NCI-H1417 treated with DMSO at 0.1 percent for 48 hours (cell line): ENCODE data around the gene IGSF23.

ENCODE experiments used
- DNase-seq: peaks from one replicate; lab custom pipeline; 2025; lab: John Stamatoyannopoulos, UW

Gene IGSF23, protein sequence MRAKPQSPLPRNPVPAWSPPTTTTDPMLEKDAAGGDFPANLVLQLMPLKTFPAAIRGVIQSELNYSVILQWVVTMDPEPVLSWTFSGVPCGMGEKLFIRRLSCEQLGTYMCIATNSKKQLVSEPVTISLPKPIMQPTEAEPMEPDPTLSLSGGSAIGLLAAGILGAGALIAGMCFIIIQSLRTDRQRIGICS

DNA sequence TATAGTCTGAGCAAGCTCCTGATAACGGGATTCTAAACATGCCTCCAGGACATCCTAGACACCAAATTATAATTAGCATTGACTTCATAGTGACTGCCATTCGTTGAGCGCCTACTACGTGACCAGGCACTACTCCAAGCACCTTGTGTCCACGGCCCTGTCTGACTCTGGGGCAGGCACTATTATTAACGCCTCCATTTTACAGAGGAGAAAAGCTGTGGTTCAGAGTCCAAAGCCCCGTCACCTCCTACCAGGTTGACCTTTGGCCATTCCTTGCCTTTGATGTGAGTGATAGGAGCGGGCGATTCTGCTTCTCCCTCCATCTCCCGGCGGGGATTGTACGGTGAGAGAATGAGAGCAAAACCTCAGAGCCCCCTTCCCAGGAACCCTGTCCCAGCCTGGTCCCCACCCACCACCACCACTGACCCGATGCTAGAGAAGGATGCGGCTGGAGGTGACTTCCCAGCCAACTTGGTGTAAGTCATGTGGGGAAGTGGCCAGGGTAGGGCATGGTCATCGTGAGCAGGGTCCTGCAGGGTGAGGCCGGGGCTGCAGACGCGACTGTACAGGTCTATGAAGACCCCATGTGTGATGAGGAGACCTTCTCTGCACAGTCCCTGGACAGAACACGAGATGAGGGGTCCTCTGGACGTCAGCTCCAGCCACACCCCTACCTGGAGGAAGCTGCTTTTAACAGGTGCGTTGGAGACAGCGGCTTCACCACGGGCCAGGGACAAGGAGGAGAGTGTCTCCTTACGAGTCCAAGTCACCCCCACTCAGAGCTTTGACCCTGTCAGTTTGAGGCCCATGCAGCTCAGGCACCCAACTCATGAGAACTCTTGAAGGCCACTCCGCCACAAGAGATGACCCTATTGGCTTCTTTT, at the start of gene IGSF23:
Gene IGSF23, plus strand, starts transcription at position 269 of the 884 bp plus-strand sequence. Its CDS starts 83 bp downstream, at position 352.
- no peak for DNase-seq

DNA sequence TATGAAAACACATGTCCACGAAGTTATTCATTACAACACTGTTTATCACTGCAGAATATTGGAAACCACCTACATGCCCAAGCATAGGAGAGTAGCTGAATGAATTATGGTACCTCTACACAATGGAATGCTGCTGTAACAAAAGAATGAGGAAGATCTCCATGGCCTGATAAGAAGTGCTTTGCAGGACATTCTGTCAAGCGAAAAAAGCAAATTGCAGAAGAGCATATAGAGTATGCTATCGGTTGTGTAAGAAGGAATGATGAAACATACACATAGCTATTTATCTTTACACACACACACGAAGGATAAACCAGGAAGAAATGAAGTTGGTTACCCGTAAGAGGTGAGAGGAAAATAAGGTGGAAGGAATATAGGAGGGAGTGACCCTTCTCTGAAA, 46.4 kb upstream of the IGSF23 start:
- DNase-seq, result no peak

DNA sequence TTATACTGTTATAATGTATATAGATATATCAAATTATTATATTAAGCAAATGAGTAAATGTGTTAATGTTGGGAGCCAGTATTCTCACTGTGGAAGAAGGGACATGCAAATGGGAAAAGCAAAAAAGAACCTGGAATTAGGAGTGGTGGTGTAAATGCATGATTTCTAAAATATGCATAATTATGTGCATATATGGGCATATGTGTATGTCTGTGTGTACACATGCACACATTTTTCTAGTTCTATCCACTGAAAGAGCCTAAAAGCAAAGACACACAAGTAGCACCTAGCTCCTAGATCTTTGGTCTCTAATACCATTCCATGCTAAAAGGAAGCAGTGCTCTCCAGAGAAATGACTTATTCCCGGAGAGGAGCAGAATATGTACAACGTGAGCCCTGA, 45.6 kb upstream of the IGSF23 start:
- no peak for DNase-seq

DNA sequence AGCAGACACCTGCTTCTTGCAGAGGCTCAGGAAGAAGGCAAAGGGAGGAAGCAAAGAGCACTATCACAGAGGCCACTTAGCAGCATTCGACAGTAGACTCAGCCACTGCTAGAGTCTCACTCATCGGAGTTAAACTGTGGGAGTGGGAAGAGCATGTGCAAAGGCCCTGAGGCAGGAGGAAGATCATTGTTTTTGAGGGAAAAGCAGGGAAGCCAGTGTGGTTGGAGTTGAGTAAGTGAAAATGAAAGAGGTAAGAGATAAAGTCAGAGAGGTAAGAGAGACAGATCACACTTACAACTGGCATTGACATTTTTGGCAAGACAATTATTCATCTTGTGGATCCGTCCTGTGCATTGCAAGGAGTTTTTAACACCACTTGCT, 42.8 kb upstream of the IGSF23 start:
- DNase-seq, result no peak

DNA sequence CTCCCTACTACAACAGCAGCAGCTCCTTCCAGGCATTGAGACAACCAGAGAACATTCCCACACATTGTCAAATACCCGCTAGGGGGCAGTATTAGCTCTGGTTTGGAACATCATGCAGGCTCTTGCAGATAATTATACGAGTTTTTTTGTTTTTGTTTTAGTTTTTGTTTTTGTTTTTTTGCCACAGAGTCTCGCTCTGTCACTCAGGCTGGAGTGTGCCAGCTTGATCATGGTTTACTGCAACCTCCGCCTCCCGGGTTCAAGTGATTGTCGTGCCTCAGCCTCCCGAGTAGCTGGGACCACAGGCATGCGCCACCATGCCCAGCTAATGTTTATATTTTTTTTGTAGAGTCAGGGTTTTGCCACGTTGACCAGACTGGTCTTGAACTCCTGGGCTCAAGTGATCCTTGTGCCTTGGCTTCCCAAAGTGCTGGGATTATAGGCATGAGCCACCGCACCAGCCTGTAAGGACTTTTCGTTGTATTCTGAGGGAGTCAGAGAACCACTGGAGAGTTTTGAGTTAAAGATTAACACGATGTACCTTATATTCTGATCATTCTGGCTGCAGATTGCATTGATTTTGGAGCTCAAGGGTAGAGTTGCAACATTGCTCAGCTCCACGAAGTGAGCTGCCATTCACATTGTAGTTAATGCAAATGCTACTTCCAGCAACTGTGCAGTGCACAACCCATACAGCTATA, 42.2 kb upstream of the IGSF23 start:
- DNase-seq, result no peak

DNA sequence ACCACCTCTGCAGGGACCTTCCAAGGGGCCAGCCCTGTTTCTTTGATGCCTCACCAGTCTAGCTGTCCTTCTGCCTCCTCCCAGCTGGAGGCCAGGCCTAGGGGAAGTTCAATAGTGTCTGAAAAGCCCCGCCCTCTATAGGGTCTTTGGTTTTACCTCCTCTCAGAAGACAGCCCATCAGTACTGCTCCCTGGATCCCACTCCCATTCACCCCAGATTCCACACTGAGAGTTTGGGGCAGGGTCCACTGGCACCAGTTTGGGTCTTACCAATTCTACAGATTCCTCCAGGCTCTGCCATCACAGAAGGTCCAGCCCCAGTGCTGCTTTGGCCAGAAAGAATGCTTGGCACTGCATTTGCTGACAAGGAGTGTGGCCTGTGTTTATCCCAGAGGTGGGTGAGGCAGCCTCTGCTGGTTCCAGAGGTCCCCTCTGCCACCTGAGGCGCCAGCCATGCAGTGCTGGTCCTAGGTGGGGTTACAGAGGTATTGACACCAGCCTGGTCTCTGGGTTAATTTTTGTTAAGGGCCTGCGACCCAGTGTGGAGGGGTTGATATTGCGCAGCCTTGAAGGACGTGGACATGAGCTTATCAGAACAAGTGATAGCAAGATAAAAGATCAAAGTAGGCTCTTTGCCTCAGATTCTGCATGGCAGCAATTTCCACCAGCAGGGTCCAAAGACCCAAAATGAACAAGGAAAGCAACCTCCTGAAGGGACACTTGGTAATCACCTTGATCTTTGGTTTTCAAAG, 41.4 kb upstream of the IGSF23 start:
- DNase-seq, result no peak

DNA sequence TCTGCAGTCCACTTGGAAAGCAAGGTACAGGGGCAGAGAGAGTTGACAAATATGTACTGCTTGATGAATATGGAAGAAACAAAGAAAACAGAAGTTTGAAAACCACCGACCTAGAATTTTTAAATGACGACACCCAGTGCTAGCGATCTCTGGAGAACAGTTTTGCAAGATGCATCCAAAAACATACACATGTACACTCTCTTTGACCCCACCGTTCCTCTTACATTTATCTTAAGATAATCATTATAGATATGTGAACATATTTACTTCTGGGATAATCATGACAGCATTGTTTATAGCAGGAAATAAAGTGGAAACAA, 40.8 kb upstream of the IGSF23 start:
- DNase-seq, result no peak

DNA sequence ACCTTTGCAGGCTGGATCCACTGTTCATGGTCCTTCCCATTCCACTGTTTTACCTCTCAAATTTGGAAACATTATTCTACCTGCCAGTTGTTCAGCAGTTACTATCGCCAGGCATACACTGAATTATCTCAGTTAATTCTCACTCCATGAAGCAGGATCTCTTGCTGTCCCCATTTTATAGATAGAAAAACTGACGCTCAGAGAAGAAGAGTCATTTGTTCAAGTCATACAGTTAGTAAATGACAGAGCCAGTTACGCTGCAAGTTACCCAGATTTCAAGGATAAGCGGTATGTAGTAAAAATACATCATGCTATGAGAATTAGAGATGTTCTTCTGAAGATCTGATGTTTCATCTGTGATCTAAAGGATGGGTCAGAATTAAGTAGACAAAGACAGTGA, 40.2 kb upstream of the IGSF23 start:
- DNase-seq, result no peak

DNA sequence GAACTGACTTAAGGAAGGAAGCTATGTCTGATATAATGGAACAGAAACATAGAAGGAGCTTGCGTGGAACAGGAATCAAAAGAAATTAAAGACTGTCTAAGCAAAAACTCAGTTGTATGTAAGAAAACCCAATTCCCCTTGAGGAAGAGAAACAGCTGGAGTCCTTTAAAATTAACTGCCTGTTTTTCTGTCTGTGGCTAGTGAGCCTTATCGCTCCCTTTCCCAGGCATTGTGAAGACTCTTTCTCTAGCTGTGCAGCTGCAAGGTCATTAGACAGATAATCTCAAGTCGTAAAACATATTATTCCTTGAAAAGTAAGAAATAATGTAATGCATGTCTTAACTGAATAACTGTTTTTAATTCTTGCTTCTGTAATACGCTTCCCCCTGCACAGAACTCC, 39.7 kb upstream of the IGSF23 start:
- DNase-seq, result no peak

DNA sequence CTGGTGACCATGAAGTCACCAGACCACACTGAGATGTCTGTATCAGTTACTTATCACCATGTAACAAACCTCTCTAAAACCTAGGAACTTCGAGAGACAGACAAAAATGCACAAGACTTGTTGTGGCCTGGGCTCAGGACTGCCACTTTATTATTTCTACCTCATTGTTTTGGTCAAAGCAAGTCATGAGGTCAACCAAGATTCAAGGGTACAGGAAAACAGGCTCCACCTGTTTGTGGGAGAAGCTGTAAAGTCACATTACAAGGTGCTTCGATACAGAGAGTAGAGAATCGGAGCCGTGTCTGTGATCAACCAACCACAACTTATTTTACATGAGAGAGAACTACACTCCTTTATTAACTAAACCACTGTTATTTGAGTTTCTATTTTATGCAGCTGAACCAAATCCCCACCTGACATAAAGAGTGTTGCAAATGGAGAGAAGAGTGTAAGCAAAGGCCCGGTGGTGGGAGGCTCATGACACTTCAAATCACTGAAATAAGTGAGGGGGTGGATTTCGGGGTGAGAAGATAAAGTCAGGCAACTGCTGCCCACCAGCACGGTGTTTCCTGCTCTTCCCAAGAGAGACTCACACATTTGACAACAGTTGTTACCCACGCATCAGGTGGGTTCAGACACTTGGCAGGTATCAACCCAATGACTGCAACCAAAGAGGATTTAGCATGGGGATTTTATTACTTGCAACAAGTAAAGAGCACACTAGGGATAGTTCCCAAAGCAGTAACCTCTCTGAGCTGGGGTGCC, 39.0 kb upstream of the IGSF23 start:
- DNase-seq, result no peak

DNA sequence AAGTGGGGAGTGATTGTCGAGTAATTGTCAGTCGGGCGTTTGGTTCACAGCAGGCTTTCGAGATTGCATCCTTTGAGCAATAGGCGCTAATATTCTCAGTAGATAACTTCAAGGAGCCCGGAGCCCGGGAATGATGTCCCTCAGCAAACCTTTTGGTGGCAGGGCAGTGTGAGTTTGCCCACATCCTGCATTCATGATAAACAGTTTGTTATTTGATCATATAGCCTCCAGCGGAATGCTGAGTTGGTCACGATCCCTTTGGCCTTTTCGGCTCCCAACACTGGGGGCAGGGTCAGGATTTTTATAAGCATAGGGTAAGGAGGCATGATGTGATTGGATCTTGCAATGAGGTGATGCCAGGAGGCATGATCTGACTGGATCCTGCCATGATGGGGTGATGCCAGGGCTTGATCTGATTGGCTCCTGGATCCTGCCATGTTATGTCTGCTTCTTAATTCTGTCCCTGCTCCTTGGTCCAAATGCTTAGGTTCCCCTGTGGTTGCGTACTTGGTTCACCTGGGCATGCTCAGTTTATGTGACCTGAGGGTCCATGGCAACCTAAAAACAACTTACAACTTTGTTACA, 38.2 kb upstream of the IGSF23 start:
- no peak for DNase-seq

DNA sequence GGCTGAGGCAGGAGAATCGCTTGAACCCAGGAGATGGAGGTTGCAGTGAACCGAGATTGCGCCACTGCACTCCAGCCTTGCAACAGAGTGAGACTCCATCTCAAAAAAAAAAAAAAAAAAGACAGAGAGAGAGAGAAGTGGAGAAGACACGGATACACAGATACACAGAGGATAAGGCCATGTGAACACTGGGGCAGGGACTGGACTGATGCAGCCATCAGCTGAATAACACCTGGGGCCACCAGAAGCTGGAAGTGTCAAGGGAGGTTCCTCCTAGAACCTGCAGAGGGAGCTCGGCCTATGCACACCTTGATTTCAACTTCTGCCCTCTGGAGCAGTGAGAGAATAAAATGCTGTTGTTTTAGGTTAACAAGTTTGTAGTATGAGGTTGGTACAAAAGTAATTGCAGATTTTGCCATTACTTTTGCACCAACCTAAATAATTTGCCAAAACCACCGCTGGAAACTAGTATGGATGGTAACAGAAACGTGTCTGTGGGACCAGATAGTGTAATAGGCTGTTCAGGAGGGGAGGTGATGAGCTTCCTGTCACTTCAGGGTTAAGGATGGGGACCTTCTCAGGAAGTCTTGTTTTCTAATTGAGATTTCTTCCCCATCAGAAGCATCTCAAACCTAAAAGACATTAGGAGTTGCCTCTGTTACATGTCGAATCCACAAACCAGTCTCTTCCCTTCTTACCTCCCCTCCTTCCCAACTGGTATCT, 36.4 kb upstream of the IGSF23 start:
- no peak for DNase-seq

DNA sequence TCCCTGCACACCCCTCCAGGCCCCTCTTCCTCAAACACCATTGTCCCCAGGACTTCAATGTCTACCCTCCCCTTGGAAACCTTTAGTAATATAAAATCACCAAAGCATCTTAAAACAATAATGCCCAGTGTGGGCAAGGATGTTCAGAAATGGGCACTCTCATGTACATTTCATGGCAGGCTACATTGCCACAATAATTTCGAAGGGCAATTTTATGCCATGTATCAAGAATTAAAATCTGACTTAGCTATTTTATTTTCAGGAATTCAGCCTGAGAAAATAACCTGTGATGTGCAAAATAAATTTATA, 35.8 kb upstream of the IGSF23 start:
- DNase-seq, result no peak

DNA sequence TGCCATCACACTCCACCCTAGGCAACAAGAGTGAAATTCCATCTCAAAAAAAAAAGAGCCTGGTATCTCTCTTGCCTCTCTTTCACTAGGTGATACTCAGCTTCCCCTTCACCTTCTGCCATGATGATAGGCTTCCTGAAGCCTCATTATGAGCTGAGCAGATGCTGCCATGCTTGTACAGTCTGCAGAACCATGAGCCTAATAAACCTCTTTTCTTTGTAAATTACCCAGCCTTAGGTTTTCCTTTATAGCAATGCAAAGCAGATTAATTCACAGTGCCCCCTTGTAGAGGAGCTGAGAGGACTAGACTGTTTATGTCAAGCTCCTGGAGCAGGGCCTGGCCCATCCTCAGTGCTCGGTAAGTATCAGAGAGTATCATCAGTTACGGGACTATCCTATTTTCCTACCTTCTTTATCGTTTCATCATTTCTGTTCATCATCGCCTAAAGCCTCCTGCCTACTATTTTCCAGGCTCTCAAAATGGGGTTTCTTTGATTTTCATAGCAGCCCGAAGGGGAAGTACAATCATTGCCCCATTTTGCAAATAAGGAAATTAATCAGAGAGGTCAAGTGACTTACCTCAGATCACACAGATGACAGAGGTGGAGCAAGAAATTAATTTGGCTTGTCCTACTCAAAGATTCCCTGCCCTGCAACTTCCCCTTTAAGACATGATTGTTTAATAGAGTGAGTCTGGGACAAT, 33.5 kb upstream of the IGSF23 start:
- no peak for DNase-seq

DNA sequence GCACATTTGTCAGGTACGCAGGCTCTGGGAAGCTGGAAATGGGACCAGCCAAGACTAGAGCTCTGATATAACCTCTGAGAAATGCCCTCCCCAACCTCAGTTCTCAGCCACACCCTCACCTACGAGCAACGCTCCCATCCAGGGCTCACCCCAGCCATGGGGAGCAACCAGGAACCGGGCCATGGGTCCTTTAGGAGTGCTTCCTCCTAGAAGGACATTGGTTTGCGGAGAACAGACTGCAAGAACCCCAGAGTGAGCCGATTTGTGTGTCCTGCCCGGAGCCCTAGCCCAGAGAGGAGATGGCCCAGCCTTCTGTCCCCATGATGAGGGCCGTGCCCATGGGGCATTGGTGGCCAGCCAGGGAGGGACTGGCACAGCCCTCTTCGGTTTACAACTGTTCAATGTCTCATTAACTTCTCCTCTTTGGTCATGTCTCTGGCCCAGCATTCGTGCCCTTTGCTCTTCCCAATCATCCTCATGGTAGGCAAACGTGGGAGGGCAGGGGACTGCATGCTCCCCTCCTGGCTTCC, 32.9 kb upstream of the IGSF23 start:
- DNase-seq, result no peak

DNA sequence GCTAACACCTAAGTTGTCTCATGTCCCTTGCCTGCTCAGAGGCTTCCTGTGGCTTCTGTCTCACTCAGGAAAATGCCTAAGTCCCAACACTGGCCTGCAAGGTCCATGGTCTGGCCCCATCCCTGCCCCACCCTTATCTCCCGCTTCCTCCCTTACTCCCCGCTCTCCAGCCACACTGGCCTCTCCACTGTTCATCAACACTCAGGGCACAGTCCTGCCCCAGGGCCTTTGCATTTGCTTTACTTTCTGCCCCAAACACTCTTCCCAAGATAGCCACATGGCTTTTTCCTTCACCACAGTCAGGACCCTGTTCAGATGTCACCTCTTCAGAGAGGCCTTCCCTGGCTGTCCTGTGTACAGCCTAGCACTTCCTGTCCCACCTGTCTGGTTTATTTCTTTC, 32.1 kb upstream of the IGSF23 start:
- DNase-seq, result no peak

DNA sequence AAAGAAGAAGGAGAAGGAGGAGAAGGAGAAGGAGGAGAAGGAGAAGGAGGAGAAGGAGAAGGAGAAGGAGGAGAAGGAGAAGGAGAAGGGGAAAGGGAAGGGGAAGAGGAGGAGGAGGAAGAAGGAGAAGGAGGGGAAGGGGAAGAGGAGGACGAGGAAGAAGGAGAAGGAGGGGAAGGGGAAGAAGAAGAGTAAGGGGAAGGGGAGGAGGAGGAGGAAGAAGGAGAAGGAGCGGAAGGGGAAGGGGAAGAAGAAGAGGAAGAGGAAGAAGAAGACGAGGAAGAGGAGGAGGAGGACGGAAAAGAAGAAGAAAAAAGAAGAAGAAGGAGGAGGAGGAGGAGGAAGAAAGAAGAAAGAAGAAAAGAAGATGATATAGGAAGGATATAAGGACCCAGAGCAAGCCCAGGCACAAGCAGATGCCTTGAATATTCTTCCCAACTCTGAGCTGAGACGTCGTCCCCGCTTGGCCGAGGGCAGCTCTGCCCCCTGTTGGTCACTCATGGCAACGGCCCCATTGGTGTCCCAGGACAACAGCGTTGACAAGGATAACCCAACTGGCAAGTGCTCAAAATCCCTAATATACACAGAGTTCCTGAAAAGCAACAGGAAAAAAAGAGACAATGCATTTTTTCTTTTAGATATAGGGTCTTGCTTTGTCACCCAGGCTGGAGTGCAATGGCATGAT, 30.6 kb upstream of the IGSF23 start:
- DNase-seq, result no peak

DNA sequence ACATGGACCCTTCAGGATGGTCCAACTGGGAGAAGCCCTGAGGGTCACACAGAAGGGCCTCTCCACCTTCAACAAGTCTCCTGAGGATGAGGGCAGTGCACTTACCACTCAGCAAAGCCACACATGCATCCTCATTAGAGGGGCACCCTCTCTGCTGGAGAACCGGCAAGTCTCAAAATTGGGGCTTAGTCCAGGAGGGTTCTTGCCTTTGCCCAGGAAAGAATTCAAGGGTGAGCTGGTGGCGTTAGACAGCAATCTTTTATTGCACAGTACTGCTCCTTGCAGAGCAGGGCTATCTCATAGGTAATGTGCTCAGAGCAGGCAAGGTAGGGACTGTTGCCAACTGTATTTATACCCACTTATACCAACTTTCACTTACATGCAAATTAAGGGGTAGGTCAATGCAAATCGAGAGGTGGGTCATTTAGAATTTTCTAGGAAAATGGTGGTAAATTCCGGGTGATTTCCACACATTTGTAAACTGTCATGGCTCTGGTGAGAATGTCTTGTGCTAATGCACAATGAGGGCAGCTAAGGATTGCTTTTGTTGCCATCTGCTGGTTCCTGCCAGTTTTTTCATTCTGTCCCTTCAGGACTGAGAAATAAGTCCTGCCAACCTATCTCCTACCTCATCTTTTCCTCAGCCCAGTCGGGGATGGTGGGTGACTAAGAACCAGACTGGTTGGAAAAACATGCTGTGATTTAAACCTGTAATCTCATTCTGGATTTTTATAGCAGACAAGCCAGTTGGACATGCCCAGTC, 27.8 kb upstream of the IGSF23 start:
- DNase-seq, result no peak
